ENCODE measurements around the gene CENPE.

CENPE gene

DNA sequence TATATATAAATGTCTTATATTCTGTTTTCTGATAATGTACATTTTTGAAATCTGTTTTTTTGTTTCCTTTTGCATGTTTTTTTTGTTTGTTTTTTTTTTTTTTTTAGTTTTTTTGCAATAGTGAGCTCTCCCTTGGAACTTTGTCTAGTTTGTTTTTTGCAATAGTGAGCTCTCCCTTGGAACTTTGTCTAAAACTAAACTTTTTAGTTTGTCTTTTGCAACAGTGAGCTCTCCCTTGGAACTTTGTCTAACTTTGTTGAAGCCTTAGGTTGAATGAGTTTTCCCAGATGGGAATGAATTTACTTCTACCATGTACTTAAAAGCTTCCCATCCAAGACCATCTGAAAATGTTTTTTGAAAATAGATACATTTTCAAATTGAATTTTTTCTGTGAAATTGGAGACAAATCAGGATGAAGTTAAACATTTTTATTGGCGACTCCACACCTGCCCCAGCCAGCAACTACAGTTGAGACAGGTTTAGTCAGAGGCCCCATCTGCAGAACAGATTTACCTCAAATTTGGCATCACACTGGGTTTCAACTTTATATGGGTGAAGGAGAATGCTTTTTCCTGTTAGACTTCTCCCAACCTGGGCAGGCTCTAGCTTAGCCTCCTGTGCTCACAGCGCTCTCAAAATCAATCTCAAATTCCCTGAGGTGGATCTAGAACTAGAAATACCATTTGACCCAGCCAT lies 137.5 kb downstream of the CENPE start:
- Histone ChIP-seq H3K36me3 (ENCODE audit: control insufficient read depth in 2 of 2, insufficient read depth in 1 of 2, low read length in 2 of 2) (peaks cover 0 to 9% of the 10 kb centered on the region in 2 experiments; a peak in 1 of 3 replicates), H3K4me1 (ENCODE audit: control insufficient read depth, insufficient read depth, low read length) (no peaks in the 10 kb centered on the region), H3K27ac (ENCODE audit: extremely low read depth, low read depth, low read length) (no peak overlapping the region), H3K9me3 (ENCODE audit: control insufficient read depth, insufficient read depth, low read depth, low read length) (no peaks in the 10 kb centered on the region), H3K4me3 (ENCODE audit: low read depth, low read length) (no peak overlapping the region)
- ChIA-PET CTCF (interaction anchor here (0.7 kb wide), 1 partner anchor 9 kb away, joined by 3 read pairs; no protein-coding TSS in a partner anchor), POLR2A (interaction anchor here (0.6 kb wide), 1 partner anchor 249 kb away, joined by 3 read pairs; no protein-coding TSS in a partner anchor)
- TF ChIP-seq ZNF544 (tag by site-specific recombination; IDR thresholded peaks at IDR 0.05): no peak
- no peak for TF ChIP-seq MZF1 (tag by site-specific recombination; IDR thresholded peaks at IDR 0.05; ENCODE audit: borderline replicate concordance)
- TF ChIP-seq ZEB2 (tag by site-specific recombination; IDR thresholded peaks at IDR 0.05): no peak
- TF ChIP-seq, protein P1, sequence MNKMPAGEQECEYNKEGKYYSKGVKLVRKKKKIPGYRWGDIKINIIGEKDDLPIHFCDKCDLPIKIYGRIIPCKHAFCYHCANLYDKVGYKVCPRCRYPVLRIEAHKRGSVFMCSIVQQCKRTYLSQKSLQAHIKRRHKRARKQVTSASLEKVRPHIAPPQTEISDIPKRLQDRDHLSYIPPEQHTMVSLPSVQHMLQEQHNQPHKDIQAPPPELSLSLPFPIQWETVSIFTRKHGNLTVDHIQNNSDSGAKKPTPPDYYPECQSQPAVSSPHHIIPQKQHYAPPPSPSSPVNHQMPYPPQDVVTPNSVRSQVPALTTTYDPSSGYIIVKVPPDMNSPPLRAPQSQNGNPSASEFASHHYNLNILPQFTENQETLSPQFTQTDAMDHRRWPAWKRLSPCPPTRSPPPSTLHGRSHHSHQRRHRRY (tag by site-specific recombination; IDR thresholded peaks at IDR 0.05): no peak
- no peak for TF ChIP-seq ZNF555 (tag by site-specific recombination; conservative IDR thresholded peaks at IDR 0.05)
- TF ChIP-seq, protein P2, sequence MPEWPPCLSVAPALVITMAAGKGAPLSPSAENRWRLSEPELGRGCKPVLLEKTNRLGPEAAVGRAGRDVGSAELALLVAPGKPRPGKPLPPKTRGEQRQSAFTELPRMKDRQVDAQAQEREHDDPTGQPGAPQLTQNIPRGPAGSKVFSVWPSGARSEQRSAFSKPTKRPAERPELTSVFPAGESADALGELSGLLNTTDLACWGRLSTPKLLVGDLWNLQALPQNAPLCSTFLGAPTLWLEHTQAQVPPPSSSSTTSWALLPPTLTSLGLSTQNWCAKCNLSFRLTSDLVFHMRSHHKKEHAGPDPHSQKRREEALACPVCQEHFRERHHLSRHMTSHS (tag by site-specific recombination; IDR thresholded peaks at IDR 0.05): no peak
- TF ChIP-seq, protein P3, sequence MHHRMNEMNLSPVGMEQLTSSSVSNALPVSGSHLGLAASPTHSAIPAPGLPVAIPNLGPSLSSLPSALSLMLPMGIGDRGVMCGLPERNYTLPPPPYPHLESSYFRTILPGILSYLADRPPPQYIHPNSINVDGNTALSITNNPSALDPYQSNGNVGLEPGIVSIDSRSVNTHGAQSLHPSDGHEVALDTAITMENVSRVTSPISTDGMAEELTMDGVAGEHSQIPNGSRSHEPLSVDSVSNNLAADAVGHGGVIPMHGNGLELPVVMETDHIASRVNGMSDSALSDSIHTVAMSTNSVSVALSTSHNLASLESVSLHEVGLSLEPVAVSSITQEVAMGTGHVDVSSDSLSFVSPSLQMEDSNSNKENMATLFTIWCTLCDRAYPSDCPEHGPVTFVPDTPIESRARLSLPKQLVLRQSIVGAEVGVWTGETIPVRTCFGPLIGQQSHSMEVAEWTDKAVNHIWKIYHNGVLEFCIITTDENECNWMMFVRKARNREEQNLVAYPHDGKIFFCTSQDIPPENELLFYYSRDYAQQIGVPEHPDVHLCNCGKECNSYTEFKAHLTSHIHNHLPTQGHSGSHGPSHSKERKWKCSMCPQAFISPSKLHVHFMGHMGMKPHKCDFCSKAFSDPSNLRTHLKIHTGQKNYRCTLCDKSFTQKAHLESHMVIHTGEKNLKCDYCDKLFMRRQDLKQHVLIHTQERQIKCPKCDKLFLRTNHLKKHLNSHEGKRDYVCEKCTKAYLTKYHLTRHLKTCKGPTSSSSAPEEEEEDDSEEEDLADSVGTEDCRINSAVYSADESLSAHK (tag by site-specific recombination; IDR thresholded peaks at IDR 0.05): no peak
- TF ChIP-seq GFI1B (tag by site-specific recombination; IDR thresholded peaks at IDR 0.05): no peak
- TF ChIP-seq ZNF174 (tag by site-specific recombination; IDR thresholded peaks at IDR 0.05): no peak

All from HEK293 (cell line).